NCI-H2029 (cell line): ENCODE measurements around the gene PIEZO1.

ENCODE experiments used
- DNase-seq: peaks from one replicate; lab custom pipeline; 2025; lab: John Stamatoyannopoulos, UW

The PIEZO1 gene

DNA sequence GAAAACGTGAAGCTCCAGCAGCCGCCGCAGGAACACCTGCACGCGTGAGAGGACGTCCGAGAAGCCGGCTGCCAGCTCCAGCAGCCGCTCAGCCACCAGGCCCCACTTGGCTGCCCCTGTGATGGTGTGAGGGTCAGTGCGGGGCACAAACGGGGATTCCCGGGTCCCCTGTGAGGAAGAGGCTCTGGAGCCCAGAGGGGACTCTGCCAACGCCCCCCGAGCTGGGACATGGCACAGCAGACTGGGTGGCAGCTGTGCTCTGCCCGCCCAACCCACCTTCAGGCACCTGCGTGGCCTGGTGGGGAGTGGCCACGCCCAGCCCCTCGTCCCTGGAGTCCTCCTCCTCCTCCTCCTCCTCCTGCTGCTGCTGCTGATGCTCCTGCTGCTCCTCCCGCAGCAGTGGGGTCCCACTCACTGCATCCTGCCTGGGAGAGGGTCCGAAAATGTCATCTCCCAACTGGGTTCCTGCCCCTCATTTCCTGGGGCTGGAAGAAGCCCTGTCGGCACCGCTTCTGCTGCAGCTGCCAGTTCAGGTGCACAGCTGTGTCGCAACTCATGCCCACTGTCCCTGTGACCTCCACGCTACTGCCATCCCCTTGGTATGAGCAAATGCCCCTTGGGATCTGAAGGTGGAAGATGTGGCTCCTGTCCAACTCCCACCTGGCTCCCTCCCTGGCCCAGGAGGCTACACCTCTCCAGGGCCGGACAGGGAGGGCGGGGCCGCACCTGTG is 51.2 kb downstream of the PIEZO1 start:
- DNase-seq = no peak

DNA sequence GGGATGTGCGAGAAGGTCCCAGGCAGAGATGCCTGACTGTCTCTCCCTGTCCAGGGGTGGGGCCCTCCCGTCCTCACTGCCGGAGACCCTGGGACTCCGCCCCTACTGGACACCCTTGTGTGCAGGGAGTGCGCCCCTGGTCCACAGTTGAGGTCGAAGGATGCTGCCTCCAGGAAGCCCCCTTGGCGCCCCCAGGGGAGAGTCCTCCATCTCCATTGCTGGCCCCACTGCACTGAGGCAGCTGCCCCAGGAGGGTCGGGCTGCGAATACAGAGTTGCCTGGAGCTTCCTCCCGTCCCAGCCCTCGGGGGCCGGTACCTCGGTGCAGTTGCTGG is 52.1 kb downstream of the PIEZO1 start:
- no peak for DNase-seq

DNA sequence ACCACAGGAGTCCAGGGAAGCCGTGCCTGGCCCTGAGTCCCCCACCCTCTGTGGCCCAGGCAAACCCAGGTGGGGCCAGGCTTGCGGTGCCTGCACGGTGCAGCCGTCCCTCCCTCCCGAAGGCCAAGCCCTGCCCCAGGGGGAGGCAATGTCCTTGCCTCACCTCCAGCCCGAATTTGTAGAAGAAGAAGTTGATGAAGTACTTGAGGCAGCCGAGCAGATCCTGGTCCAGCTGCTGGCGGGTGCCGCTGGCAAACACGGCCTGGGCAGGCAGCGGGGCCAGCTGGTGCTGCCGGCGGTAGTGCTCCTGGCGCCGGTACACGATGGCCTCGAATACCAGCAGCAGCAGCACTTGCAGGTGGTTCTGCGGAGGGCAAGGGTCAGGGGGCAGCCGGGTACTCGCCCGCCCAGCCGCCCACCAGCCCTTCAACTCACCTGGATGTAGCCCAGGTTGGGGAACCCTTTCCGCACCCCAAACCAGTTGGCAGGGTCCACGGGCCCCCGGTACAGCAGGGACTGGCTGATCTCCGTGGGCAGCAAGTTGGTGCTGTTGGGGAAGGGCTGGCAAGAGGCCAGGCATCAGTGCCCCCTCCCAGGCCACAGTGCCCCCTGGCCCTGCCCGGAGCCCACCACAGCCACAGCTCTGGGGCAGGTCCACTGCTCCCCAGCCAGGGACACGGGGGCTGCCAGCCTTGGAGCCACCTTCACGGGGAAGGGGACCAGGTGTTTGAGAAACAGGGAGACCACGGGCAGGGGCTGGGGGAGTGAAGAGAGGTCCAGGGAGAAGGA is 52.7 kb downstream of the PIEZO1 start:
- DNase-seq = no peak

DNA sequence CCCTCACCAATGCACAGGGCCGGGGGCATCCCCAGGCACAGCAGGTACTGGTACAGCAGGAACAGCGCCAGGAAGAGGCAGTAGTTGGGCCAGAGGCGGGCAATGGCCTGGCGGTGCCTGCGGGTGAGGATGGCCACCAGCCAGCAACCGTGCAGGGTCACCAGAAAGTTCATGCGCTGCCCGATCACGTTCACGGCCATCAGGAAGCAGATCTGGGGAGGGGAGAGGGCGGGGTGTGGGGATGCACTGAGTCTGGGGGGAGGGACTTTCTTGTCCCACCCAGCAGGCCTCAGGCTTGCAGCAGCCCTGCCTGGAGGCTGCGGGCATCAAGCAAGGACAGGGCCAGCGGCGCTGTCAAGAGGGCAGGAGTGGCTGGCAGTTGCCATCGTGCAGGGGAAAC is 53.3 kb downstream of the PIEZO1 start:
- DNase-seq = no peak

DNA sequence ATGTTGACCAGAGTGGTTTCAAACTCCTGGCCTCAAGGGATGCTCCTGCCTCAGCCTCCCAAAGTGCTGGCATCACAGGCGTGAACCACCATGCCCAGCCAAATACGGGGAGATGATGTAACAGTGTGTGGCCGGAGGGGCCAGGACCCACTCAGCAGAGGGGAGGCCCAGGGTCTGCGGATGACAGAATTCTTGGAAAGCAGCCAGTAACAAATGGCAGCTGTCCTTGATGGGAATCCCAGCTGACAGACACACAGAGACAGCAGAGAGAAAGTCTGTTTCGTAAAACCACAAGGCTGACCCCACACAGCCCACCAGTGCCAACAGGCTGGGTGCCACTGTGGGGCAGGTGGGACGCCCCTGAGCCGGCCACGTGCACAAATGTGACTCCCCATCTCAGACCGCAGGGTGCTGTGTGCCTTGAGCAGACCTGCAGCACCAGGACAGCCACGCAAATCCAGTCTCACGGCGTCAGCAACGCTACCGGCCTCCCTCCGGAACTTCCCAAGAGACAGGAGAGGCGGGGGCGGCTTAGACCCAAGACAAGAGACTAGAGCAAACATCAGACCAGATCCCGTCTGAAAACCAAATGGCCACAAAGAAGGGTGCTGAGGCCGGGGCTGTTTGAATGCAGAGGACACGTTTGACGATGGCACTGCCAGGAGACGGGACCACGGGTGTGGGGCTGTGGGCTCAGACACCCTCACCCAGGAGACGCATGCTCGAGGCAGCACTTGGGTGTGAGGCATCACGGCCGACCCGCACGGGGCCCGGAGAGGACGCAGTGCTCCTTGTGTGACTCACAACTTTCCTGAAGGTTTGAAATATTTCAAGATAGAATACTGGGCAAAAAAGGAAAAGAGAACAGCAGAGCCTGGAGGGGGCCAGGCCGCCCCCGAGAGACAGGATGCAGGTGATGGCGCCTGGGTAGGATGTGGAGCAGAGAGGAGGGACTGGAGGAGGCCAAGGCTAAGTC is 54.1 kb downstream of the PIEZO1 start:
- DNase-seq = no peak

DNA sequence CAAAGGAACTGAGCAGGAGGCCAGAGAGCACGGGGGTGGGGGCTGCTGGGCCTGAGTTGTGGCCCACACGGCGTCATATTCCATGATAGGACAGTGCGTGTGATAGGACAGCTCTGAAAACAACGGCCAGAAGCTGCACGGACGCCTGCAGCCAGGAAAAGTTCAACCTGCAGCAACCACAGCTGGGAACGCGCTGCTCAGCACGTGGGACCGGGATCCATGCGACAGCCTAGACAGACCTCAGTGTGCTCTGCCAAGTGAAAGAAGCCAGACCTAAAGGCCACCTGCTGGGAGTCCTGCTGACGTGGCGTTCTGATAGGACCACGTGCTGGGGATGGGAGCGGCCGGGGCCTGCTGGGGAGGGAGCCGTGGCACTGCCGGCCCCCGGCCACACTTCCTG is 57.1 kb downstream of the PIEZO1 start:
- peak; percentile 15 for DNase-seq

DNA sequence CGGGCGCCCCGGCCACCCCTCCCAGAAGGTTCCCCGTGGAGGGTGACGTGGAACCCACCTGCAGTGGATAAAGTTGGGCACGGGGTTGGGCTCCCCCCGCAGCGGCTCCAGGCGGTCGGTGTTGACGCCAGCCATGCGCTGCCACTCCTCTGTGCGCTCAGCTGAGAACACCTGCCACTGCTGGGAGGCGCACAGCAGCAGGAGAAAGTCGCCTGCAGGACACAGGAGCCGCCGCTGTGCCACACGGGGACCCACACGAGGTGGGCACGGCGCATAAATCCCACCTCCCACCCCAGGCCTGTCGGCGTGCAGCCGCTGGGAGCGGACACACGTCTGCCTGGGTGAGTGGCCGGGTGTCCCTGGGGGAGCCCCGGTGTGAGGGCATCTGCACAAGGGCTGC is 58.0 kb downstream of the PIEZO1 start:
- DNase-seq = no peak

DNA sequence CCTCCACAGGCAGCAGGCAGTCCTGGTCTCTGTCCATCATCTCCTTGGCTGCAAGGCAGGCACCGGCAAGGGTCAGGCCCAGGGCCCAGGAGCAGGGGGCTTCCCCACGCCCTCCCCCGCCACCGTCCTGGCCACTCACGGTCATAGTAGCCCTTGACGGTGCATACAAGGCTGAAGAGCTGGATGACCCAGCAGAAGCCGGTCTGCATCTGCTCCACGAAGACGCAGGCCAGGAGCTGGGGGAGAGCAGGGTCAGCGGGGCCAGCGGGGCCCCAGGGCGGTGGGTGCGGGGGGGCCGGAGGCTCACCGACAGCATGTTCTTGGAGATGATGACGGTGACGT is 58.6 kb downstream of the PIEZO1 start:
- DNase-seq = no peak

DNA sequence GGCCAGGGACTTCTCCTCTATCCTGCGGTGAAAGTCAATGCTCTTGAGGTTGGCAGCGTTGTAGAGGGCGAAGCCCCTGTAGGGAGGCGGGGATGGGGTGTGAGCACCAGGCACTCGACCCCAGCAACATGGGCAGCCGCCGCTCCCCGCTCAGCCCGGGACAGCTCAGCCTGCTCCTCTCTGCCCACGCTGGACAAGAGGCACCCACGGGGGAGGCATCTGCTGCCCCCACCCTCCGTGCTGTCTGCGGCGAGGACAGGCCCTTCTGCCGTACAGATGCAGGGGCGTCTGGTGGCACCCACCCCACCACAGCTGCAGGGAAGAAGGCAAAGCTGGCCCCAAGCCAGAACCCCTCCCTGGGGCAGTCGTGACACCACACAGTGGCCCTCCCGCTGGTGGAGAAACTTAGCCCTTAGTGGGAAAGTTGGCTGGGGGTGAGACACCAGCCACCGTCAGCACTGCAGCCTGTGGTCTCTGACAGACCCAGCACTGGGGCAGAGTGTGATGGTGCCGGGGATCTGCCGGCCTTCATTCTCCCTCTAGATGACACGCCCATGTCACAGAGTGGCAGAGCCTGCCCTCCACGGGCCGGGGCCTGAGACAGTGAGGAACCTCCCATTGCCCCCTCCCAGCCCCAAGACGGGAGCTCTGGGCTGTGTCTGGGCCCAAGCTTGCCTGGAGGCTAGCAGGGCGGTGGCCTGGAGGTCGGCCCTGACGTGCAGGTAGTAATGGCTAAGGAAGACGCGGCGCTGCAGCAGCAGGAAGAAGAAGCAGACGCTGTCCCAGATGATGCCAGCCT is 59.2 kb downstream of the PIEZO1 start:
- no peak for DNase-seq

DNA sequence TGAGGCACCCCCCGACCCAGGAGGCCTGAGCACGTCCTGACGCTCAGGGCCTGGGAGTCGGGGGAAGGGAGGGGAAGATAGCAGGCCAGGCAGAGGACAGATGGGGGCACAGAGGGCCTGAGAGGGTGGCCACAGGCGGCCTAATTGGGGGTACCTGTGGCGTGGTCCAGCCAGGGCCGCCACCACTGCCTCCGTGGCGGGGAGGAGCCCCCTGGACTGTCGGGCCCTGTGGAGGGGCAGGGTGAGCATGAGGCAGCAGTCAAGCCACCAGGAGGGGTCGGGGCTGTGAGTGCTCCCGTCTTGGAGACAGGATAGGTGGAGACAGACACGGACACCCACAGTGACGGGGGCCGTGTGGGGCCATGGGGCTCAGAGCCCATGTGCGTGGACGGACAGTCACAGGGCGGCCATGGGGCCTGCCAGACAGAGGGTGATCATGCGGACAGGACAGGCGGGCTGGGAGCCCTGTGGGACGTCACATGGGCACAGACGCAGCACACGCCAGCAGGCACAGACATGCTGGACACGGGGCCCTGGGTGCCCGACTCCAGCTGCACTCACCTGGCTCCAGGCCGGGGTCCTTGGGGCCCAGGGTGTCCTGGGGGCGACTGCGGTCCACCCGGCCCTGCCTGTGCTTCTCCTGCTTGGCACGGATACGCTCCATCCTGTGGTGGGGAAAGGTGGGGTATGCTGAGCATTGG is 60.0 kb downstream of the PIEZO1 start:
- DNase-seq = no peak

DNA sequence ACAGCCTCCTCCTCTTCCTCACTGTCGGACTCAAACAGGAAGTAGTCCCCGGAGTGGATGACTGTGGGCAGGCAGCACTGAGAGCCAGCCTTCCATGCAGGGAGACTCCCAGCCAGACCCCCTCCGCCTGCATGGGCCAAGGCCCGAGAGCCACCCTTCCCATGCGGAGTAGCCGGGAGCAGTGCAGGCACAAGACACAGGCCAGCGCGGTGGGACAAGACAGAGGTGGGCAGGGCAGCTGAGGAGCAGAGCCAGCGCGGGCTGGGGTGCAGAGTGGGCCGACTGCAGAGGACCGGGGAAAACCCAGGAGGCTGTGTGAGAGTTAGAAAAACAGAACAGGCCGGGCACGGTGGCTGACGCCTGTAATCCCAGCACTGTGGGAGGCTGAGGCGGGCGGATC is 61.1 kb downstream of the PIEZO1 start:
- DNase-seq = no peak

DNA sequence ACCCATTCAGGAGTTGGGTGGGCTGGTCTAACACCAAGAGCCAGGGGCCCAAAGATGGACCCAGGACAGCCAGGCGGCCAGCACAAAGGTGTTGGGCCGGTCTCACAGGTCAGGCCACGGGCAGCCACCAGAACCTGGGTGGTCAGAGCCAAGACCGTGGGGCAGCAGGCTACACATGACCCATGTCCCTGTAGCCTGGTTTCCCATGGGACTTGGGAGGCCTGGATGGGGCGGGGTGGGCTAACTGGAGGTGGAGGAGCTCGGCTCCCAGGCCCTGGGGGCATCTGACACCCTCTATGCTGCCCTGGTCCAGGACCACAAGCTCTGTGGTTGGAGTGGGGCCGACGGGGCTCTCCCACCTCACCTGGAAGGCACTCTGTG is 61.5 kb downstream of the PIEZO1 start:
- DNase-seq = no peak

DNA sequence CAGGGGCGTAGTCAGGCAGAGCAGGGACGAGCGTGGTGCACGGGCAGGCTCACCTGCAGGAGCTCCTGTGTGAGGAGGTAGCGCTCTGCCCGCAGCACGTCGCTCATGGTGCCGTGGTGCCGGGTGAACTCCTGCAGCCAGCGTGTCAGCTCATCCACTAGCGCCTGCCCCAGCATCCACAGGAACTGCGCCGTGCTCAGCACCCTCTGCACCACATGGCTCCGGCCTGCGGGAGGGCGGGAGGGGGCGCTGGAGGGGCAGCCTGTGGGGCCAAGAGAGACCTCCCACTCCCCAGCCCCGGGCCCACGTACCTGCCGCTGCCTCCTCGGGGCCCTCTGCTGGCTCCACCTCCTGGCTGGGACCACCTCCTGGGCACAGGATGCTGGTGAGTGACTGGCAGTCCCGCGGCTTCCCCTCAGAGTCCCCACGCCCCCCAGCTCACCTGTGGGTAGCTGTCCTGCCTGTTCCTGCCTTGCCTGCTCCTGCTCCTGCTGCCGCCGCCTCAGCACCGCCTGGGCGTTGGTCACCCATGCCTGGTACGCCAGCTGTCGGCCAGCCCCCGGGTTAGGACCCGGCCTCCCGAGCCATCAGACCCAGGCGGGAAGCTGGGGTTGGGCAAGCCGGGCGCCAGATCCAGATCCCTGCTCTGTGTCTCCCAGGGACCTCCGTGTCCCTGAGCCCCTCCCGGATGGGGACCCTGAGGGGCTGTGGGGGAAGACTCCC is 62.1 kb downstream of the PIEZO1 start:
- no peak for DNase-seq

DNA sequence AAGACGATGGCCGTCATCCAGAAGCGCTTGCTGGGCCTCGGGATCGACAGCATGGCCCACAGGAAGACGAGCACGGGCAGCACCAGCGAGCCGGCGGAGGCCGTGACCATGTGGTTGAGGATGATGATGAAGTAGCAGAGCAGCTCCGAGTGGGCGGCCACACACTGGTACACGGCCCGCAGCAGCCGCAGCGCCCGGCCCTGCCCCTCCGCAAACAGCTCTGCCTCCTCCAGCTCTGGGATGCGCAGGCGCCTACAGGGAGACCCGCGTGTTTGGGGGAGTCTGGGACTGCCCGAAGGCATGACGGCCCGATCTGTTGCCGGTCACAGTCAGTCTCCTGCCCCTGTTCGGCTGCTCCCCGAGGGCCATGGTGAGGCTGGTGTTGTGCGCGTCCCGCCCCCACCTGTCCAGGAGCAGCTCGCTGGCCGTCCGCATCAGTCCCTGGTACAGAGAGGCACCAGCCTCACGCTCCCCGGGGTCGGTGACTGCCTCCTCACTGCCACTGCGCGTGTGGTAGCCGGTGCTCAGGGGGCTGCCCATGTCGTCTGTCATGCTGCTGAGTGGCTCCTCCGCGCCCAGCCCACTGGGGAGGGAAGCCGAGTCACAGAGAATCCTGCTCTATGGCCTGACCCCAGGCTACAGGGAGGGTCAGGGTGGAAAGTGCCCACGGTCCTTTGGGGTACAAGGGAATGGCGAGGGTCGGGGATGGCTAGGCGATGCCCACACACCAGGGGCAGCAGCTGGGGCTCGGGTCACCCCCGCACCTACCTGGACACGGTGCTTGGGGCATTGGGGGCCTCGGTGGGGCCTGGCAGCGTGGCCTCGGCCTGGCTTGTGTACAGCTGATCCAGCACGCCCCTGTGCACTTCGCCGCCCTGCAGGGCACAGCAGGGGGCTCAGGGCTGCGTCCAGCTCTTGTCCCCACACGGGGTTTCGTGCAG is 62.9 kb downstream of the PIEZO1 start:
- no peak for DNase-seq

DNA sequence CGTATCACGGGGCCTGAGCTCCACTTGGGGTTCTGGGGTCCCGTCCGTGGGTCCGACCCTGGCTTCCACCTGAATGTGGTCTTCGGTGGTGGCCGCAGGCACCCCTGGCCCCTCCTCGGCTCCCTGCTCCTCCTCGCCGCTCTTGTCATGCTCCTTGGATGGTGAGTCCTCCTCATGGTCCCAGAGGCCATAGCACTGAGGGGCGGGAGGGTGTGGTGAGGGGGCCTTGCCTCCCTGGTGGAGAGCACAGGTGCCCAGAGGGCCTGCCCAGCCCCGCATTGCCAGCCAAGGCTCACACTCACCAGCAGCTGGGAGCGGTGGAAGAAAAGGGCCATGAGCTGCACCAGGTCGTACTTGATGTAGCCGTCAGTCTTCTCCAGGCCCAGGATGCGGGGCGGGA is 63.8 kb downstream of the PIEZO1 start:
- no peak for DNase-seq

DNA sequence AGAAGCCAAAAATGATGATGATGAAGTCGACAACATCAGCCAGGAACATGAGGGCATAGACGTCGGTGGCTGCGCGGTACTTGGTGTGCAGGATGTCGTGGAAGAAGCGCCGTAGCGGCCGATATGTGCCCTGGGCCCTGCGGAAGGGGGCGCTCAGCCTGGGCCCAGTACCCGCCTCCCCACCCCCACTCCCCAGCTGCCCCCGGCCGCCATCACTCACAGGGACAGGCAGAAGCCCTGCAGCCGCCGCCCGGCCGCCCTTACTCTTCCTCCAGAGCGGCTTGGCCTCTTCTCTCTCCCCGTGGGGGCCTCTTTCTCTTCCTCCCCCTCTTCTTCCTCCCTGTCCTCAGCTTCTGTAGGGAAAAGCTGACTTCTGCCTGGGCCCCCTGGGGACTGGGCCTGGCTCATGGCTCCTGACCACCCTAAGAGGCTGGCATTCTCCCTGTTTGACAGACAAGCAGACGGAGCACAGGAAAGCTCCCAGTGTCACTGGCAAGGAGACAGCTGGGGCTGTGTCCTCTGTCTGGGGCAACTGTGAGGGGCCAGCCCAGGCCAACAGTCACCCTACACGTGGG is 64.5 kb downstream of the PIEZO1 start:
- DNase-seq = no peak

DNA sequence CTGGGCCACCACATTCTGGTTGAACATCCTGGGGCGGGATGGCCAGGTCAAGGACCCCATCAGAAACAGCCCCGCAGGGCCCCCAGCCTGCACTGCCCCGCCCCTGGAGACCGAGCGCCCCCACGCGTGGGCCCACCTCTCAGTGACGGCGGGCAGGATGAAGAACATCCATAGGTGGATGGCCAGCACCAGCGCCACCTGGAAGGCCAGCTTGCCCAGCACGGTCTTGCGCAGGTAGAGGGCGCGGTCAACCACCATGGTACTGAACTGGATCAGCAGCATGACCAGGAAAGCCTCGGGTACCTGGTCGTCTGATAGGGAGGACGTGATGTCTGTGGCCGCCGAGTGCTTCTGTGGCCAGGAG is 65.1 kb downstream of the PIEZO1 start:
- no peak for DNase-seq

DNA sequence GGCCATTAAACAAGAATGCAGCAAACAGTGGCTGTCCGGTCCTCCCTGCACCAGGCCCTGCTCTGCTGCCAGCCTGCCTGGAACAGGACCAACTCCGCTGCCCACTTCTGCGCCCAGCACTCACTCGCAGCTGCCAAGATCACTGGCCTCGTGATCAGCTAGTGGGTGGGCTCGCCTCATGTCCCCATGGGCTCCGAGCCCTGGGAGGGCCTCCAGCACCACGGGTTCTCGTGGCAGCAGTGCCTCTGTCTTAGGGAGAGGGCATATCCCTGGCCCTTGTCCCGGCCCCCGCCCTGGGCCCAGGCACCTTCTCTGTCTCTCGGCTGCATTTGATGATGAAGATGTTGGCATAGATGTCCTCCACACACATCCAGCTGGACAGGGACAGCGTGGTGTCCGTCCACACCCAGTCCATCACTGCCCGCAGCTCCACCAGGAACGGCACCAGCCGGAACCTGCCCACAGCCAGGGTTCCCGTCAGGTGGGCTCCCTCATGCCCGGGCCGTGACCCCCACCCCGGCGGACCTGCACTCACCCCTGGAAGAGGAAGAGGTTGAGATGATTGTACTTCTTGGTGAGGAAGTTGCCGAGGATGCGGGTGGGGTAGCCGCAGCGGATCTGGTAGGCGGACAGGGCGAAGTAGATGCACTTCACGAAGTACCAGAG is 65.6 kb downstream of the PIEZO1 start:
- DNase-seq = no peak

DNA sequence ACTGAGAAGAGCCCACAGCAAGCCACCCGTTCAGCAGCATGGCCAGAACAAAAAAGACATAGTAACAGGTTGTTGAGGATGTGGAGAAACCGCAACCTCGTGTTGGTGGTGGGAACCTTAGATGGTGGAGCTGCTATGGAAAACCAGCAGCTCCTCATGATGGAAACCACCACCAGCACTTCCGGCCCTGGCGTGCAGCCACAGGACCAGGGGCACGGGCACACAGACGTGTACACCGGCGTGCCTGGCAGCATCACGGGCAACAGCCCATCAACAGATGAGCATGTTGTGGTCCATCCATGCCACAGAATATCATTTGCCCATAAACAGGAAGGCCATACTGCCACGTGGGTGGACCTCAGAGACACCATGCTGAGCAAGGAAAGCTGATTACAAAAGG is 66.8 kb downstream of the PIEZO1 start:
- DNase-seq = no peak
